NOMO-1 treated with dmso at 0.1 percent for 144 hours (cell line): ENCODE data around the gene DDI2.
"Not testable (repeated sequence)": the region's sequence is repeated elsewhere in the genome, so short reads cannot be mapped to it uniquely, and the experiment has no call there.

Experiments used
- DNase-seq: peaks from one replicate; lab custom pipeline; 2025; ENCODE audit not compliant: unreplicated experiment; lab: John Stamatoyannopoulos, UW

Gene DDI2

GRCh38 chr1:15676688-15677661 lies 59.7 kb downstream of the DDI2 start:
- no peak for DNase-seq

DNA sequence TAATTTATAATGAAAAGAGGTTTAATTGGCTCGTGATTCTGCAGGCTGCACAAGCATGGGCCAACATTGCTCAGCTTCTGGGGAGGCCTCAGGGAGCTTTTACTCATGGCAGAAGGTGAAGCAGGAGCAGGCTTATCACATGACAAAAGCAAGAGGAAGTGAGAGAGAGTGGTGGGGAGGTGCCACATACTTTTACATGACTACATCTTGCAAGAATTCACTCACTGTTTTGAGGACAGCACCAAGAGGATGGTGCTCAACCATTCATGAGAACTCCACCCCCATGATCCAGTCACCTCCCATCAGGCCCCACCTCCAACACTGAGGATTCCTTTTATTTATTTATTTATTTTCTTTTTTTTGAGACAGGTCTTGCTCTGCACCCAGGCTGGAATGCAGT lies 61.3 kb downstream of the DDI2 start:
- DNase-seq = peak; percentile 30

DNA sequence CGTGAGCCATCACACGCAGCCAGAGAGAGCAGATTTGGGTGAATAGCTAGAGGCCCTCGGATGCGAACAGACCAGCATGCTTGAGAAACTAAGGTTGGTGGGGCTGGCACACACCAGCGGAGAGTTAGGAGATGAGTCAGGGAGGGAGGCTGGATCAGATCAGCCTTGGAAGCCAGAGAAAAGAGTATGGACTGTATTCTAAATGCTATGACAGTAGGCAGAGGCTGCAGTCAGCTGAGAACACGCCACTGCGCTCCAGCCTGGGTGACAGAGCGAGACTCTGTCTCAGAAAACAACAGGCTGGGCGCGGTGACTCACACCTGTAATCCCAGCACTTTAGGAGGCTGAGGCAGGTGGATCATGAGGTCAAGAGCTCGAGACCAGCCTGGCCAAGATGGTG lies 62.9 kb downstream of the DDI2 start:
- DNase-seq = no peak

GRCh38 chr1:15680561-15681348 lies 63.5 kb downstream of the DDI2 start:
- no peak for DNase-seq

DNA sequence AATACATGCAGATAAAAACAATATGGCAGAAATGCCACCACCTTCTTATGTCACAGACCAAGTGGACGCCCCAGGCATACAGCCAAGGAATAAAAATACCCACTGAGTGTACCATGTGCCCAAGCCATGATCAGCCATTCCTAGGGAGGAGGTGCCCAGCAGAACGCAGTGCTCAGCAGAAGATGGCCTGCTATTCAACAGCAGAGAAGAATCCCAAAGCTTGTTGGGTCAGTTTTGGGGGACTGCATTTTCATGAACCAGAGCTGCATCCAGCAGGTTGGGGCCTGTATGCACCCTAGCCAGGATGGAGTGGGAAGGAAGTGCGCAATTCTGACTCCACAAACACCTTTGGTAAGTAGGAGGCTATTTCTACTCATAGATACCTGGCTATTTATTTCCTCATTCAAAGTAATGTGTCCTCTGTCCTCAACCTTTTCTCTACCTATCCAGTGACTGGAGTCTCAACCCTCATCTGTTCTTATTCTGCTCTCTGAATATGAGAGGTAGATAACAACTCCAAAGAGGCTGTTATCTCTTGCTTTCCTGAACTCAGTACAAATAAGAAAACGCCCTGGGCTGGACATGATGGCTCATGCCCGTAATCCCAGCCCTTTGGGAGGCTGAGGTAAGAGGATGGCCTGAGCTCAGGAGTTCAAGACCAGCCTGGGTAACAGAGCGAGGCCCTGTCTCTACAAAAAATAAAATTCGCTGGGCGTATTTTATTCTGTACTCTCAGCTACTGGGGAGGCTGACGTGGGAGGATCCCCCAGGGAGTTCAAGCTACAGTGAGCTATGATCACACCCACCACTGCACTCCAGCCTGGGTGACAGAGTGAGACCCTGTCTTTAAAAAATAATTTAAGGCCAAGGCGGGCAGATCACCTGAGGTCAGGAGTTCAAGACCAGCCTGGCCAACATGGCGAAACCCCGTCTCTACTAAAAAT lies 64.4 kb downstream of the DDI2 start:
- no peak for DNase-seq

DNA sequence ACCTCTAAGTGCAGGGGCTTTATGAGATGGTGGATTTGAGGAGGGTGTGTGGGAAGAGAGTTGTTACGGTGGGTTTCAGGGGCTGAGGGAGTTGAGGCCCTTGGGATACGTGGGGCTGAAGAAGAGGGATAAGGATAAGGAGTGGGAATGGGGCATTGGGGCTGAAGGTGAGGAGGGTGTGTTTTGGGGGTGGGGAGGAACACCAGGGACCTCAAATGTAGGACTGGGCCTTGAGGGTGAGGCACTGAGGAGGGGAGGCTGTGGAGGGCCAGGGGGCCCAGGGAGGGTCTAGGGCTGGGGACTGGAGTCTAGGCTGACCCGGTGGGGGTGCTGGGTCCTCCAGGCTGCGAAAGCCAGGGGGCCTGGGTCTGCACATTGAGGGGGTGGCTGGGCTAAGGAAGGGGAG lies 65.7 kb downstream of the DDI2 start:
- DNase-seq = no peak

GRCh38 chr1:15683345-15684039 lies 66.2 kb downstream of the DDI2 start:
- no peak for DNase-seq

- peak; percentile 24 for DNase-seq
Observed at GRCh38 chr1:15684042-15684461, 66.8 kb downstream of the DDI2 start, which contains the start of gene PLEKHM2. Gene PLEKHM2 (plus strand): TSS chr1:15684320. CDS start chr1:15684559, 239 bp downstream.

DNA sequence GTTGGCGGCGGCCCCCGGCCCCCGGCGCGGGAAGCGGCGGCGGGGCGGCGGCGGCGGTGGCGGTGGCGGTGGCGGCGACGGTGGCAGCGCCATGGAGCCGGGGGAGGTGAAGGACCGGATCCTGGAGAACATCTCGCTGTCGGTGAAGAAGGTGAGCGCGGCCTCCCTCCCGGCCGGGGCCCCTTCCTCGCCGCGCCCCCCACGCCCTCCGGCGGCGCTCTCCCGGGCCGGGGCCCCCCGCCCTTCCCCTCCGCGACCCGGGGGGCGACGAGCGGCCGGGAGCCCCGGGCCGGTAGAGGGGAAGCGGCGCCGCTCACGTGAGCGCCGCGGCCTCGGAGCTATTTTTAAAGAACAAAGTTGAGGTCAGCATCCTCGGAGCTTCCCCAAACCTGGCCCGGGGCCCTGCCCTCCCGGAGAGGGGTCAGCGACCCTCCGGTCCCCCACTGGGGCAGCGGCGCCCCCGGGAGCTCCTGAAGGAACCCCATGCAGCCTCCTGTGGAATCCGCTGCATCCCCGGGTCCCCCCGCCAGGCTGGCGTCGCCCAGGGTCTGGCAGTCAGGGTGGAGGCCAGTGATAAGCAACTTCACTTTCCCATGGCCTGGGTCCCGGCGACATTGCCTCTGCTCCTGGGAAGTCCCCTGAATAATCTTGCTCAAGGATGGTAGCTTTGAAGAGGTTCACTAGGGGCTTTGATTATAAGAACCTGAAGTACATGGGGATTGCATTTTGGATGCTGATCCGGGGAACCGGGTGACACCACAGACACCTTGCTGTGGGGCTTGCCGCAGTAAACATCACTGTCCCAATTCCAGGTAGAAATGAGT lies 67.4 kb downstream of the DDI2 start:
- no peak for DNase-seq

- DNase-seq = no peak
Observed at GRCh38 chr1:15685820-15686219, 68.6 kb downstream of the DDI2 start.

DNA sequence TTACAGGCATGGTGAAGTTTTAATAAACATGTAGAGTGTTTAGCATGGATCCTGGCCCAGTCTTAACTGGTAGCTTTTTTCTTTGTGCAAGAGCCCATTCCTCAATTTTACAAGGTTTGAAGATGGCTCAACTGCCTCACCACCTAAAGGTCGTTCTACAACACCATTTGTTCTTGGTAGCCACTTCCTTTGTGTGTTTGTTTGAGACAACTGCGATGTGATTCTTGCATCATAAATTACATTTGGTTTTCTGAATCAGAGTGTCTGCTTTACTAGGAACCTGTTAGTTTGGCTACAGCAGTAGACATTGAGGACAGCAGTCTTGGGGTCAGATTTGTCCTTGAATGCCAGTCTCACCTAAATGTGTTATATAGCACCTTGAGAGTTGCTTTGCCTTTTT lies 70.2 kb downstream of the DDI2 start:
- DNase-seq = no peak

GRCh38 chr1:15690317-15690716 lies 73.1 kb downstream of the DDI2 start:
- no peak for DNase-seq

- DNase-seq = no peak
Observed at GRCh38 chr1:15691434-15692032, 74.3 kb downstream of the DDI2 start.

DNA sequence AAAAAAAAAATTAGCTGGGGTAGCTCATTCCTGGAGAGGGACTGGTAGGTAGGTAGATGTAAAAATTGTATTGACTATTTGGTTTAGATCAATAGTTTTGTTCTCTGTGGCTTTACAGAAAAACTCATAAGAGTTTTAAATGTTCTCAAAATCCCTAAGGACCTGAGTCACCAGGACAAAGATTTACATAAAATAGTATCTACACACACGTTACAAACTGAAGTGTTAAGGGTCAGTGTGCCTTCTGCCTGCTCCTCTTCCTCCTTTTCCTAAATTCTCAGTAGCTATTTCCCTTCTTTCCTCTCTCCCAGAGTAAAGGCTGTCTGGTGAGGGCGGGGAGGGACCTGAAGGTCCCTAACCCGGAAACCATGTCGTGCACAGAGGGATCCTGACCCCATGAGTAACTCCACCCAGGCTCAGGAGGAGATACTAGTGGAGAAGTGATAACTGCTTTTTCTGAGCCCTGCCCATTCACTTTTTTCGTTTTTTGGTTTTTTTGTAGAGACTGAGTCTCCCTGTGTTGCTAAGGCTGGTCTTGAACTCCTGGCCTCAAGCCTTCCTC lies 74.9 kb downstream of the DDI2 start:
- DNase-seq = no peak

DNA sequence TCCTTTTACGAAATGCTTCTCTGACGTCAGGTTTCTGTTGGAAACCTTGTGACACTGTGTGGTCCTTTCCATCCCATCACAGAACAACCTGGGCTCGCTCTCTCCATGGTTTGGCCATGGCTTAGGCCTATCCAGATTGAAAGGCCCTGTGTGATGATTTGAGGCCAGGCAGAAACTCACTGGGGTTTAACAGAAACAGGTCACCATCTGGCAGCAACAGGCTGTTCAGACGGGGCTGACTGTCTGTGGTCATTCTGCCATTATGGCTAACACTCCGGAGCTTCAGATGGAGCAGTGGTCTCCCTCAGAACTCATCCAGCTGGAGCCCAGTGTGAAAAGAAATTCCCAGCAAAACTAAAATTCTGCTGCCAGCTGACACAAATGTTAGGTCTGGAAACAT lies 76.1 kb downstream of the DDI2 start:
- DNase-seq = no peak

GRCh38 chr1:15696956-15697521 lies 79.8 kb downstream of the DDI2 start:
- DNase-seq = peak; percentile 78

DNA sequence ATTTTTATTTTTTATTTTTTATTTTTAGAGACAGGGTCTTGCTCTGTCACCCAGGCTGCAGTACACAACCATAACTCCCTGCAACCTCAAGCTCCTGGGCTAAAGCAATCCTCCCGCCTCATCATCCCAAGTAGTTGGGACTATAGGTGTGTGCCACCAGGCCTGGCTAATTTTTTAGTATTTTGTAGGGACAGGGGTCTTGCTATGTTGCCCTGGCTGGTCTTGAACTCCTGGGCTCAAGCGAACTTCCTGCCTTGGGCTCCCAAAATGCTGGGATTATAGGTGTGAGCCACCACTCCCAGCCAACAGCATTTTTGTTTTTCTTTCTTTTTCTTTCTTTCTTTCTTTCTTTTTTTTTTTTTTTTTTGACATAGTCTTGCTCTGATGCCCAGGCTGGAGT lies 80.9 kb downstream of the DDI2 start:
- DNase-seq = no peak

DNA sequence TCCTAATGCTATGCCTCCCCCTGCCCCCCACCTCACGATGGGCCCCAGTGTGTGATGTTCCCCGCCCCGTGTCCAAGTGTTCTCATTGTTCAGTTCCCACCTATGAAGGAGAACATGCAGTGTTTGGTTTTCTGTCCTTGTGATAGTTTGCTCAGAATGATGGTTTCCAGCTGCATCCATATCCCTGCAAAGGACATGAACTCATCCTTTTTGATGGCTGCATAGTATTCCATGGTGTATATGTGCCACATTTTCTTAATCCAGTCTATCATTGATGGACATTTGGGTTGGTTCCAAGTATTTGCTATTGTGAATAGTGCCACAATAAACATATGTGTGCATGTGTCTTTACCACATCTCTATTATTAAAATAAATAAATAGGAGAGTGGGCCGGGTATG lies 82.1 kb downstream of the DDI2 start:
- DNase-seq = not testable (repeated sequence)
